CD1c-positive myeloid dendritic cell (primary cell): Measurements from ENCODE around the gene SLC25A11.
"Not testable (repeated sequence)": the region's sequence is repeated elsewhere in the genome, so short reads cannot be mapped to it uniquely, and the experiment has no call there.

ENCODE experiments used
- DNase-seq: peaks from one replicate; pipeline ENCODE4 v3.0.0-alpha.2; 2016; ENCODE audit errors: extremely low spot score

The SLC25A11 gene

DNA sequence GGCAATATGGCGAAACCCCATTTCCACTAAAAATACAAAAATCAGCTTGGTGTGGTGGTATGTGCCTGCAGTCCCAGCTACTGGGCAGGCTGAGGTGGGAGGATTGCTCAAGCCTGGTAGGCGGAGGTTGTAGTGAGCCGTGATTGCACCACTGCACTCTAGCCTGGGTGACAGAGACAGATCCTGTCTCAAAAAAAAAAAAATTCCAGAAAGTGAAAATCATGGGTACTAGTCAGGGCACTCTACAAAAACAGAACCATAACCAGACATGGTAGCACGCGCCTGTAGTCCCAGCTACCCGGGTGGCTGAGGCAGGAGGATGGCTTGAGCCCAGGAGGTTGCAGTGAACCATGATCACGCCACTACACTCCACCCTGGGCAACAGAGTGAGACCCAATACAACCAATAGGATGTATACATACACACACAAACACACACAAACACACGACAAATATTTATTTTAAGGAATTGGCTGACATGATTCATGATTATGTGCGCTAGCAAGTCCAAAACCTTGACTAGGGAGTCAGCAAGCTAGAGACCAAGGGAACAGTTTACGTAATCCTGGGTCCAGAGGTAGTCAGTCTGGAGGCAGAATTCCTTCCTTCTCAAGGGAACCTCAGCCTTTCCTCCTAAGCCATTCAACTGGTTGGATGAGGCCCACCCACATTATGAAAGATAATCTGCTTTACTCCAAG is 19.3 kb downstream of the SLC25A11 start:
- peak; percentile 93 for DNase-seq

DNA sequence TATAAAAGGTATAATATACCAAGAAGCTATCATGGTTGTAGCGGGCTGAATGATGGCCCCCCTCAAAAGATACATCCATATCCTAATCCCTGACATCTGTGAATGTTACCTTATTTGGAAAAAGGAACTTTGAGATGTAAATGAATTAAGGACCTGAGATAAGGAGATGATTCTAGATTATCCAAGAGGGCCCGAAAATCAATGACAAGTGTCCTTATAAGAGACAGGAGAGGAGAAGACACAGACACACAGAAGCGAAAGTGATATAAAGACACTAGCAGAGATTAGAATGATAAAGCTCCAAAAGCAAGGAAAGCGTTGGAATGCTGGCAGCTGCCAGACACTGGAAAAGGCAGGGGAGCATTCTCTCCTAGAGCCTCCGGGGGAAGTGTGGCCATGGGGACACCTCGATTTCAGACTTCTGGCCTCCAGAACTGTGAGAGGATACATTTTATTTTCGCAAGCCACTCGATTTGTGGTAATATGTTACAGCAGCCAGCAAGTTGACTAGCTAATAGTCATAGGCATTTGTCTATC is 20.3 kb downstream of the SLC25A11 start:
- no peak for DNase-seq

DNA sequence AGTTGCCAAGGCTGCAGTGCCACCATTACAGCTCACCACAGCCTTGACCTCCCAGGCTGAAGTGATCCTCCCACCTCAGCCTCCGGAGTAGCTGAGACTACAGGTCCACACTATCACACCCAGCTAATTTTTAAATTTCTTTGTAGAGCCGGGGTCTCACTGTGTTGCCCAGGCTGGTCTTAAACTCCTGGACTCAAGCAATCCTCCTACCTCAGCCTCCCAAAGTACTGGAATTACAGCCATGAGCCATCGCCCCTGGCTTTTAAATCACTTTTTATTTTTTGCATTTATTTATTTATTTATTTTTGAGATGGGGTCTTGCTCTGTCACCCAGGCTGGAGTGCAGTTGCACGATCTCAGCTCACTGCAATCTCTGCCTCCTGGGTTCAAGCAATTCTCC is 25.3 kb downstream of the SLC25A11 start:
- DNase-seq, result not testable (repeated sequence)

DNA sequence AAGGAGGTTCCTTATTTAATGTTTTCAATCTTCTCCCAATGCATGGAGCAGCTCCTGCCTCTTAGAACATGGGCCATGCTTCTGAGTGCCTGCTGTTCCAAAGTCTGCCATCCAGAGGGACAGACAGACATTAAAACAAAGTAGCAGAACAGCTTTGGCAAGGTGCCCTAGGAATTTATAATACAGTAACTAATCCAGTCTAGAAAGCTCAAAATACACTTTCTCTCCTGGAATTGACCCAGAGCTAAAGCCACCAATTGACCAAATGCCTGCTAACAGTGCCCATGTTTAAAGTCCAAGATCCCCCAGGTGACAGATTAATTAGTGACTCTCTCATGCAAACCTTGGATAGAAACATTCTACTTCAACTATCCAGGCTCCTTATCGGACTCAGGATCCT is 25.9 kb downstream of the SLC25A11 start:
- no peak for DNase-seq

DNA sequence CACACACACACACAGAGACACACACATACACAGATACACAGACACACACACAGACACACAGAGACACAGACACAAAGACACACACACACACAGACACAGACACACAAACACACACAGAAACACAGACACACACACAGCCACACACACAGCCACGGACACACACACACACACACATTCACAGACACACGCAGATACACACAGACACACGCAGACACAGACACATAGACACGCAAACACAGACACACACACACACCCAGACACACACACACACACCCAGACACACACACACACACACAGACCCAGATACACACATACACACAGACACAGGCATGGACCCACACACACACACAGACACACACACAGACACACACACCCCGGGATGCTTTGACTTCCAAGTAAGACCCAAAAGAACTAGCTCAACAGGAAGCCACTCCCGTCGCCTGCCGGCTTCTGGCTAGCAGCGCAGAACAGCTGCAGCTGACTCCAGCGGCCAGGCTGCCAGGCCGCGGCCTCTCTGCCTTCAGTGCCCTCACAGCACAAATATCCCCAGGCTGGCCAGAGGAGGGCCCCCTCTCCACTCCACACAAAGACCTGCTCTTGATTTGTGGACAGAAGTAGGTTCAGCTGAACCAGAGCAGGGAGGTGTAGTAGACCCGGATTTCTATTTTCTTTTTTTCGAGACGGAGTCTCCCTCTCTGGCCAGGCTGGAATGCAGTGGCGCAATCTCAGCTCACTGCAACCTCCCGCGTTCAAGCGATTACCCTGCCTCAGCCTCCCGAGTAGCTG is 30.9 kb downstream of the SLC25A11 start:
- peak; percentile 88 for DNase-seq

DNA sequence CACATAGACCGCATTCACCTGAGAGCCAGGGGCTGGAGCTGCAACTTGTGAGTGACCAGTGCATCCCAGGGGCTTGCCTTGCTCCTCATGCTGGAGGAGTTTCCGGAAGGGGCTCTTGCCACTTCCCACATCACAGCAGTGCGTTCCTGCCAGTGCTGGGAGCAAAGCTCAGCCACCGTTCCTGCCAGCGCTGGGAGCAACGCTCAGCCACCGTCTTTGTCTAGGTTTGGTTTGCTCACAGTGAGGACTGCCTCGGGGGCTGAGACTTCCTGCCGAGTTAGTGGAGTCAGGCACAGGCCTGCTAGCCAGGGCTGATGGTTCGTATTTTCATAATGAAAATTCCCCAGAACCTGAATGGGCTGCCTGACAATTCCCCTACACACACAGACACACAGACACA is 31.5 kb downstream of the SLC25A11 start:
- DNase-seq, result no peak

DNA sequence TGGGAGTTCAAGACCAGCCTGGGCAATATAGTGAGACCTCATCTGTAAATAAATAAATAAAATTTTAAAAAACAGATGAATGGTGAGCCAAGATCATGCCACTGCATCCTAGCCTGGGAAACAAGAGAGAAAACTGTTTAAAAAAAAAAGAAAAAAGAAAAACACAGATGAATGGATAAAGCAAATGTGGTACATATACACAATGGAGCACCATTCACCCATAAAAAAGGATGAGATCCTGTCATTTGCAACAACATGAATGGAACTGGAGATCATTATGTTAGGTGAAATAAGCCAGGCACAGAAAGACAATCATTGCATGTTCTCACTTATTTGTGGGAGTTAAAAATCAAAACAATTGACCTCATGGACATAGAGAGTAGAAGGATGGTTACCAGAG is 33.2 kb downstream of the SLC25A11 start:
- DNase-seq, result not testable (repeated sequence)

DNA sequence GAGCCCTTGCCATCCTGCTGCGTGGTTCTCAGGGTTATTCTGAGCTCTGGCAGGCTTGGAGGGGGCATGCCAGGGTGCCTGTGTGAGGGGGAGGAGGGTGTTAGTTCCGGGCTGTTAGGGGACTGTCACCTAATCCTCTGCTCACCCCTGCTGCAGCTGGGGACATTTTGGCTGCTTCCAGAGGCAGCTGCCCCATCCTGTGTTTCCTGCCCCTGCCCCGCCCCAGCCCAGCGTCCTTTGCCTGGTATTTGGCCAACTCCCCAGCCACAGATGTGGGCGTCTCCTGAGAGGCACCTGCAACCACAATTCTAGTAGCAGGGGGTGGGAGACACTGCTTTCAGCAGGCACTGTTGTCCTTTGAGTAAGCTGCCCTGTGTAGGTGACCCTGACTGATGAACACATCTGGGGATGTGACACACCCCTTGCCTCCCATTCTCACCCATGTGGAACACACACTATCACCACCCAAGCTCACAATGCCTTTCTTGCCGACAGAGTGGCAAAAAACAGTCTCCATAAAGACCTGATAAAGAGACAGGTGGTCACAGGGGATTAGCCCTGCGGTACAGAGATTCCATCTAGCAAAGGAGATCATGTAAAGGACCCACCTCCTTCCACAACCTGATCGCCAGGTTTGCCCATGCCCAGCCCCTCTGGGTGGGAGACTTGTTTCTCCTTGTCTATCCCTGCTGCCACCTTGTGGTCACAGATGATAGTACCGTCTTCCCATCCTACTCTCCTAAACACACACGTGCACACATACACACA is 36.6 kb downstream of the SLC25A11 start, which contains the start of gene CHRNE:
TSS of gene CHRNE (minus strand) at position 48 of the 768 bp plus-strand sequence. CDS start at position 13, 35 bp downstream.
- DNase-seq, result peak; percentile 77

DNA sequence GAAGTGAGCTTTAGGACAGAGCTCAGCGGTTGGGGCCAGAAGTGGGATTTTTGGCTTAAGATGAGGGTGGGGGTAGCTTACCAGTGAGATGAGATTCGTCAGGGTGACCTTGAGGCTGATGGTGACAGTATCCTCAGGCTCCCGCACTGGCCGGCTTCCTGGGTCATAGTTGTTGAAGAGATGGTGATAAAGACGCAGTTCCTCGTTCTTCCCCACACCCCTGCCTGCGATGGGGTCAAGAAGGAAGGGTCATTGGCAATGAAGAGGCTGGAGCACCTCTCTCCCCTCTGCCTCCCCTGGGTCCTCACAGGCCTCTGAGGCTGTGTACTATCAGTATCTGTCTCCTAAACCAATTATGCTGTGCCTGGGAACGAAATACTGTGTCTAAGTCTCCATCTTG is 37.3 kb downstream of the SLC25A11 start:
- no peak for DNase-seq

DNA sequence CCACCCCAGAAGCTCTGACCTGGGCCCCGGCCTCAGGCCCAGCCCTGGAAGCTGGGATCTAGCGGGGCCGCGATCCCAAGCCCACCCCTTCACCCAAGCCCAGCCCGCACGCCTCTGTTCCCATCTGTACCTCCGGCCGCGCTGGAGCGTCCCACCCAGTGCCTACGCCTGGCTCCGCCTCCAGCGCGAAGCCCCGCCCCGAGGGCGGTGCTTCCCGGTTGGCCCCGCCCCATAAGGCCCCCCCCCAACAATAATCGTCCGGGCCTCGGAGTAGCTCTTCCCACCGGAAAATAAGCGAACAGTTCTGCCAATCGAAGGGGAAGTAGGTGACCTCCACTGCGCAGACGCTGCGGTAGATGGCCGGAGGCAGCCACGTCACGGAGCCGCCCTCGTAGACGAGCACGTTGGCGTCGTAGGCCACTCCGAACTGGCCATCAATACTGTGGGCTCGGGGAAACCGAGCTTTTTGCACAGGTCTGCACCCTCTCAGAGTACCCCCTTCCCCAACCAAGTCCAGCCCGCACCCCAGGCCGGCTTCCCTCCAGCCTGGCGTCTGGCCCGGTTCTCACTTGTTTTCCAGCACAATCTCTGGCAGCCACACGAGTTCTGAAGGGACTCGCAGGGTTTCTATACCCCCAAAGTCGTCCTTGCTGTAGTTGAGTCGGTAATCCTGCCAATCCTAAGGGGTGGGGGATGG is 38.0 kb downstream of the SLC25A11 start:
- DNase-seq, result peak; percentile 80

DNA sequence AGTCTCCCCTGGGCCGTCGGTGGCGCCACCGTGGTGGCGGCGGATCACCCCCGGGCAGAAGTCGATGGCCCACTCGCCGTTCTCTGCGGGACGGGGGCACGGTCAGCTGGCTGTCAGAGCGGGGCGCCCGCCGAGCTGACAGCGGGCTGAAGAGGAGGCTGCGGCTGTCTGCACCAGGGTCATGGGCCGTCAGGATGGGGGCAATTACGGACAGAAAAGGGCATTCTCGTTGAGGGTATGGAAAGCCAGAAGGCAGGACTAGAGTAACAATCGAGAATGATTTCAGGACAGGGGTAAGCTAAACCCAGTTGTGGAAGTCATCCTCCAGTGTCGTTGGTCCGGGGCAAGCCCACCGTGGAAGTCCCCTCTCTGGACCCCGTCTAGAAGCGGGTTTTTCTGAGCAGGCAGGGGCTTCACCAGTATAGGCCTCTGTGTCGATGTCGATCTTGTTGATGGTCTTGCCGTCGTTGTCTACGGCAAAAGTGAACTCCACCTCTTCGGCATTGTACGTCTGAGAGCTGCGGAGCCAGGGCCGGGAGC is 38.7 kb downstream of the SLC25A11 start:
- no peak for DNase-seq

DNA sequence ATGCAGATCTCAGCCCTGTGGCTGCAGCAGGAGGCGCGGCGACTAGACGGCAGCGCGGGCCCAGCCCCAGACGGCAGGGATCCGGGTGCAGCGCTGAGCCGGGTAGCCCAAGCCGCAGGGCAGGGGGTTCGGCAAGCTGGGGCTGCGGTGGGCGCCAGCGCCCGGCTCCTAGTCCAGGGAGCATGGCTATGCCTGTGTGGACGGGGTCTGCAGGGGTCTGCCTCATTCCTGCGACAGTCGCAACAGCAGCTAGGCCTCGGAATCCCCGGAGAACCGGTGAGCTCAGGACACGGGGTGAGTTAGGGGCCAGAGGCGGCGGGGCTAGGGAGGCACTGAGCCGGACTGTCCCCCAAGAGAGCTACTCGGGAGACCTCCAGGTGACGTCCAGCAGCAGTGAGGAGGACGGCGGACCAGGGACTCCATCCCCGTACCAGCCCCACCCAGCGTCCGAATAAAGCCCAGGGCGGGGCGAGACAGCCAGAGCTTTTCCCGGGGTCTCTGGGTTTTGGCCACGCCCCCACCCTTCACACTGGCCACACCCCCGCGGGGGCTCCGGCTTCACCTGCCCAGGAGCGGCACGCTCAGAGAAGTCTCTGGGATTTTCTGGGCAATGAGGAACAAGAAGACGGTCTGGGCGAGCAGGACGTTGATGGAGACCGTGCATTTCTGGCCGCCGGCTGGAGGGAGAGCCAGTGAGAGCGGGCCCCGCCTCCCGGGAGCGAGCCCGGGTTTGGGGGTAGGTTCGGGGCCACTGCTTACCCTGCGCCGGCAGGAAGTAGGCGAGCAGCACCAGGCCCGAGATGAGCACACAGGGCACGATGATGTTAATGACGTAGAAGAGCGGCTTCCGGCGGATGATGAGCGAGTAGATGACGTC is 39.4 kb downstream of the SLC25A11 start:
- DNase-seq, result peak; percentile 83

DNA sequence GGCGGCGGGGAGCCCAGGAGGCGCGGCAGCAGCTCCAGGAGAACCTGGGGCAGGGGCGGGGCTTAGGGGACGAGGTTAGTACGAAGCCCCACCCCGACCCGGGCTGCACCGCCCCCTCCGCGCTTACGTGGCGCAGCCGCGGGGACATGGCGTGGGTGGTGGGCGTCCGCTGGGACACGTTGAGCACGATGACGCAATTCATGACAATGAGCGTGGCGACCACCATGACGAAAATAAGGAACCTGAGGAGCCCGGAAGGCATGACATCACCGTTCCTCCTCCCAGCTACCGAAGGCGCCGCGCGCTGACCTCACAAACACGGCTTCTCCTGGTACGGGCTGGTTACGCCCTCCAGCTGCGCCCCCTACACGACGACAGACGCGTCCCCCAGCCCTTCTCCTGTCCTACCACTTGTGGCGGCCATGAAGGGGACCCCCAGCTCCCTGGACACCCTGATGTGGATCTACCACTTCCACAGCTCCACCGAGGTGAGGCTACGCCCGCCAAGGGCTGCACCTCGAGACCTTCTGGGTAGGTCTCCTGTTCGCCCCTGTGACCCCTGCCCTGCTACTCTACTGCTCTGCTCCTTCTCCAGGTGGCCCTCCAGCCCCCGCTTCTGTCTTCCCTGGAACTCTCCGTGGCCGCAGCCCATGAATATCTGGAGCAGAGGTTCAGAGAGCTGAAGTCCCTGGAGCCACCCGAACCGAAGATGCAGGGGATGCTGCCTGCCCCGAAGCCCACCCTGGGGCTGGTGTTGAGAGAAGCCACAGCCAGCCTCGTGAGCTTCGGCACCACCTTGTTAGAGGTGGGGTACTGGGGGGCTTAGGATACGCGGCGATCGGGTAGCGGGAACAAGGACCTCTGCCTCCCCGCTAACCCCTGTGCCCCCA is 40.3 kb downstream of the SLC25A11 start, which contains the start of gene C17orf107:
TSS of gene C17orf107 (plus strand) at position 196 of the 890 bp plus-strand sequence. CDS start at position 423, 227 bp downstream.
- DNase-seq, result peak; percentile 100

DNA sequence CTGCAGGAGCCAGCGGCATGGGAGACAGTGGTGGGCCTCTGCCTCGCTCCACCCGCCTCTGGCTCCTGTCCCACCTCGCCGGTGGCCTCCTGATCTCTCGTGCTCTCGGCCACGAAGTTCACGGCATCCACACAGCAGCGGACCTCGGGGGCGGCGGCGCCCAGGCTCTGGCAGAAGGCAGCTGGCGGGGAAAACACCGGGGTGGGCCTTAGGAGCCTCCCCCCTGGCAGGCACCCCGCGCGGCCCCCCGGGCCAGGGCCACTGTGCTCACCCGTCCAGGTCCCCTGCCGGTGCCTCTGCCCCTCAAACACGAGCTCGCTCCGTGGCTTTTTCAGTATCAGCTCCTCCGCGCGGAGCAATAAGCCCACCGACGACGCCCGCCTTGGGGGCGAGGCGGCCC is 40.9 kb downstream of the SLC25A11 start:
- DNase-seq, result no peak

DNA sequence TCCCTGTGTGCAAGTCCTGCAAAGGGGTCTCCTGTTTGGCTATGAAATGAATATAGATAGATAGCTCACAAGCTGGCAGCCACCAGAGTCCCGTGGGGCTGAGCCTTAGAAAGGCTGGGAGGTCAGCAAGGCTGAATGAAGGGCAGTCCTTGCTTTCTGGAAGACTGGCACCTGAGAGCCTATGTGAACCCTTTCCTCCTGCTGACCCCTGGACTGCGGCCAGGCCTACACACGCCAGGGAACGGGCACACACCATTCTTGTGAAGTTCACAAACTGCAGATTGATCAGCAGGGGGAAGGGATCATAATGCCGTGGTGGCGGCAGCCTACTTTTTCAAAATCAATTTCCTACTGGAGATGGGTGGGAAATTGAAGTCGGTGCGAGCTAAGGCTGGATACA is 41.5 kb downstream of the SLC25A11 start:
- DNase-seq, result no peak

DNA sequence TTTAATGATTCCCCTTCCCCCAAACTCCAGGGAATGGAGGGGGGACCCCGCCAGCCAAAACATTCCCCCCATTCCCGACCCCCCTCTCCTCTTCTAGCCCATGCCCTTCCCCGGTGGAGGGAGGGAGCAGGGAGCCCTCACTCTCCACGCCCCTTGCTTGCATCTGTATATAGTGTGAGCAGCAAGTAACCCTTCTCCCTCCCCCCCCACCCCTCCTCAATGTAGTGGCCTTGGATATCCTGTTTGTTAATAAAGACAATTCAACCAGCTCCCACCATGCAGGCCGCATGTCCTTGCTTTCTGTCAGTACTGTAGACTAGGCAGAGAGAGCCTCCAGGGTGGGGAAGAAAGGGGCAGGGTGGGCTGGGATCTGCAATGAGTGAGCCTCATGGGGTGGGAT is 42.1 kb downstream of the SLC25A11 start:
- DNase-seq, result no peak

DNA sequence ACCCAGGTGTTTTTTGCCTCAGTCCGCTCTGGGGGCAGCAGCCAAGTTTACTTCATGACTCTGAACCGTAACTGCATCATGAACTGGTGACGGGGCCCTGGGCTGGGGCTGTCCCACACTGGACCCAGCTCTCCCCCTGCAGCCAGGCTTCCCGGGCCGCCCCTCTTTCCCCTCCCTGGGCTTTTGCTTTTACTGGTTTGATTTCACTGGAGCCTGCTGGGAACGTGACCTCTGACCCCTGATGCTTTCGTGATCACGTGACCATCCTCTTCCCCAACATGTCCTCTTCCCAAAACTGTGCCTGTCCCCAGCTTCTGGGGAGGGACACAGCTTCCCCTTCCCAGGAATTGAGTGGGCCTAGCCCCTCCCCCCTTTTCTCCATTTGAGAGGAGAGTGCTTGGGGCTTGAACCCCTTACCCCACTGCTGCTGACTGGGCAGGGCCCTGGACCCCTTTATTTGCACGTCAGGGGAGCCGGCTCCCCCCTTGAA is 42.6 kb downstream of the SLC25A11 start:
- DNase-seq, result no peak

DNA sequence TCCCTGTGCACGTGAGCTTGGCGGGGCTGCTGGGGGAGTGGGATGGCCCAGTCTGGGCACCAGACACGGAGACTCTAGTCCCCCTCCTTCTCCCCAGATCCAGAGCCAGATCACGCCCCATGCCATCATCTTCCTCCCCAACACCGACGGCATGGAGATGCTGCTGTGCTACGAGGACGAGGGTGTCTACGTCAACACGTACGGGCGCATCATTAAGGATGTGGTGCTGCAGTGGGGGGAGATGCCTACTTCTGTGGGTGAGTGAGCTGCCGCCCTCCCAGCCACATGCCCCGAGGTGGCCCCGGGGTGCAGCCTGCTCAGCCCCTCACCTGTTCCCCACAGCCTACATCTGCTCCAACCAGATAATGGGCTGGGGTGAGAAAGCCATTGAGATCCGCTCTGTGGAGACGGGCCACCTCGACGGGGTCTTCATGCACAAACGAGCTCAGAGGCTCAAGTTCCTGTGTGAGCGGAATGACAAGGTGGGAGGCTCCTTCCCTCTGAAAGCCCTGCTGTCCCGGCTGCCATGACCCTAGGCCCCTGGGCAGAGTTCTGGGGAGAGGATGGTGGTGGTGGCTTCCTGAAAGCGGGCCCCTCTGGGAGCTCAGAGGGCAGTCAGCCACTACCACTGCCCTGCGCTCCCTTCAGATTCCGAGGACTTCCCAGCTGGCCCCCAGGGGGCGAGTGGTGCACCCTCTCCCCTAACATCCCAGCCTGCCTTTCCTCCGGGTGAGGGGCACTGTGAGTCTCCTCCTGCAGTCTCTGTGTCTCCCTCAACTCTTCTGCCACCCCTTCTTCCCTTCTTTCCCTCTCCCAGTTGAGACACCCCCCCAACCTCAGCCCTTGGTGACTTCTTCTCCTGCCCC is 43.3 kb downstream of the SLC25A11 start:
- DNase-seq, result no peak
